BLaER1 (cell line): Measurements from ENCODE around the gene CLIC1.

Source experiments
- H3K27ac ChIP-seq: shearing (Covaris generic); formaldehyde crosslinking; 2 replicates; pipeline ENCODE4 v1.8.1; 2022
- H3K27me3 ChIP-seq: shearing (Covaris generic); formaldehyde crosslinking; 2 replicates; pipeline ENCODE4 v1.8.1; 2022
- H3K36me3 ChIP-seq: shearing (Covaris generic); formaldehyde crosslinking; 2 replicates; pipeline ENCODE4 v1.8.1; 2022
- H3K4me1 ChIP-seq: shearing (Covaris generic); formaldehyde crosslinking; 2 replicates; pipeline ENCODE4 v1.8.1; 2022
- H3K4me2 ChIP-seq: shearing (Covaris generic); formaldehyde crosslinking; 2 replicates; pipeline ENCODE4 v1.8.1; 2022
- H3K4me3 ChIP-seq: shearing (Covaris generic); formaldehyde crosslinking; 2 replicates; pipeline ENCODE4 v1.8.1; 2022
- H3K9ac ChIP-seq: shearing (Covaris generic); formaldehyde crosslinking; 2 replicates; pipeline ENCODE4 v1.8.1; 2022
- H3K9me3 ChIP-seq: shearing (Covaris generic); formaldehyde crosslinking; 2 replicates; pipeline ENCODE4 v1.8.1; 2022
- H4K20me1 ChIP-seq: shearing (Covaris generic); formaldehyde crosslinking; 2 replicates; pipeline ENCODE4 v1.8.1; 2022
- Cebpa-rat ChIP-seq: shearing (Covaris generic); IDR thresholded peaks from 2 replicates; pipeline ENCODE4 v1.8.1; 2022

CLIC1 gene

GRCh38 chr6:31769684-31770371 is 33.5 kb upstream of the CLIC1 start:
- no peak overlapping the region for H3K4me2 ChIP-seq

GRCh38 chr6:31768363-31769257 is 32.3 kb upstream of the CLIC1 start:
- Histone ChIP-seq H3K9me3 (no peaks in the 10 kb centered on the region), H3K4me1 (peaks cover 14% of the 10 kb centered on the region), H3K36me3 (peaks cover 24% of the 10 kb centered on the region), H3K27me3 (no peaks in the 10 kb centered on the region), H3K9ac (no peak overlapping the region), H3K4me3 (no peak overlapping the region), H3K27ac (no peak overlapping the region), H3K4me2 (no peak overlapping the region), H4K20me1 (no peaks in the 10 kb centered on the region)
- no peak for TF ChIP-seq Cebpa-rat

More at GRCh38 chr6:31769684-31770371, 33.5 kb upstream of the CLIC1 start:
- TF ChIP-seq Cebpa-rat: no peak
- Histone ChIP-seq H3K4me1 (peaks cover 24% of the 10 kb centered on the region), H4K20me1 (no peaks in the 10 kb centered on the region), H3K9ac (no peak overlapping the region), H3K4me3 (no peak overlapping the region), H3K36me3 (peaks cover 12% of the 10 kb centered on the region; the same call in 1 of the 2 replicates), H3K9me3 (no peaks in the 10 kb centered on the region), H3K27ac (no peak overlapping the region), H3K27me3 (no peaks in the 10 kb centered on the region)

GRCh38 chr6:31767096-31767645 is 30.8 kb upstream of the CLIC1 start:
- no peaks in the 10 kb centered on the region for H3K27me3 ChIP-seq
- no peak overlapping the region for H3K27ac ChIP-seq
- H3K4me2 ChIP-seq: no peak overlapping the region
- TF ChIP-seq Cebpa-rat: no peak
- H4K20me1 ChIP-seq: no peaks in the 10 kb centered on the region
- H3K4me1 ChIP-seq: peaks cover 19% of the 10 kb centered on the region
- H3K36me3 ChIP-seq: peaks cover 39% of the 10 kb centered on the region
- H3K4me3 ChIP-seq: no peak overlapping the region
- no peaks in the 10 kb centered on the region for H3K9me3 ChIP-seq
- no peak overlapping the region for H3K9ac ChIP-seq

GRCh38 chr6:31765910-31766794 is 29.8 kb upstream of the CLIC1 start:
- H4K20me1 ChIP-seq: no peaks in the 10 kb centered on the region
- no peaks in the 10 kb centered on the region for H3K9me3 ChIP-seq
- H3K9ac ChIP-seq: no peak overlapping the region
- H3K4me2 ChIP-seq: no peak overlapping the region
- TF ChIP-seq Cebpa-rat: no peak
- H3K27ac ChIP-seq: no peak overlapping the region
- peaks cover 49% of the 10 kb centered on the region for H3K36me3 ChIP-seq
- H3K27me3 ChIP-seq: no peaks in the 10 kb centered on the region
- peaks cover 22% of the 10 kb centered on the region for H3K4me1 ChIP-seq
- no peak overlapping the region for H3K4me3 ChIP-seq

GRCh38 chr6:31765559-31765909 is 29.2 kb upstream of the CLIC1 start:
- Histone ChIP-seq H3K9me3 (no peaks in the 10 kb centered on the region), H3K36me3 (peaks cover 55% of the 10 kb centered on the region), H3K4me3 (no peak overlapping the region), H3K4me2 (no peak overlapping the region), H4K20me1 (no peaks in the 10 kb centered on the region), H3K27me3 (no peaks in the 10 kb centered on the region), H3K27ac (no peak overlapping the region), H3K9ac (no peak overlapping the region), H3K4me1 (peaks cover 23% of the 10 kb centered on the region)
- no peak for TF ChIP-seq Cebpa-rat

- no peaks in the 10 kb centered on the region for H4K20me1 ChIP-seq
- peaks cover 69% of the 10 kb centered on the region for H3K36me3 ChIP-seq
- no peak overlapping the region; the same call in 1 of the 2 replicates for H3K9ac ChIP-seq
Observed at GRCh38 chr6:31764198-31764597, 27.9 kb upstream of the CLIC1 start.

GRCh38 chr6:31763619-31763940 is 27.2 kb upstream of the CLIC1 start:
- TF ChIP-seq Cebpa-rat: no peak
- H3K4me3 ChIP-seq: no peak overlapping the region
- no peaks in the 10 kb centered on the region for H3K9me3 ChIP-seq
- no peaks in the 10 kb centered on the region for H3K27me3 ChIP-seq
- H3K4me1 ChIP-seq: peaks cover 23% of the 10 kb centered on the region
- no peak overlapping the region for H3K4me2 ChIP-seq
- peak overlapping the region; percentile 34; the same call in 1 of the 2 replicates for H3K9ac ChIP-seq
- H4K20me1 ChIP-seq: no peaks in the 10 kb centered on the region
- H3K27ac ChIP-seq: no peak overlapping the region
- peaks cover 75% of the 10 kb centered on the region for H3K36me3 ChIP-seq

More at GRCh38 chr6:31764198-31764597, 27.9 kb upstream of the CLIC1 start:
- no peak for TF ChIP-seq Cebpa-rat
- no peak overlapping the region for H3K27ac ChIP-seq
- H3K4me3 ChIP-seq: no peak overlapping the region
- H3K4me2 ChIP-seq: no peak overlapping the region
- no peaks in the 10 kb centered on the region for H3K27me3 ChIP-seq
- H3K4me1 ChIP-seq: peaks cover 23% of the 10 kb centered on the region
- H3K9me3 ChIP-seq: no peaks in the 10 kb centered on the region

- Histone ChIP-seq H3K27me3 (no peaks in the 10 kb centered on the region), H4K20me1 (no peaks in the 10 kb centered on the region), H3K4me3 (no peak overlapping the region), H3K9me3 (no peaks in the 10 kb centered on the region), H3K4me2 (peak overlapping the region; percentile 51), H3K4me1 (peaks cover 23% of the 10 kb centered on the region), H3K36me3 (peaks cover 80% of the 10 kb centered on the region), H3K9ac (peak overlapping the region; percentile 34; the same call in 1 of the 2 replicates), H3K27ac (peak overlapping the region; percentile 31; the same call in 1 of the 2 replicates)
- TF ChIP-seq Cebpa-rat: no peak
Observed at GRCh38 chr6:31762878-31763618, 26.7 kb upstream of the CLIC1 start.

- no peak for TF ChIP-seq Cebpa-rat
- Histone ChIP-seq H3K27me3 (no peaks in the 10 kb centered on the region), H3K27ac (peak within 1 kb of the TSS; percentile 31; the same call in 1 of the 2 replicates), H3K4me1 (peaks cover 23% of the 10 kb centered on the region), H3K4me3 (no peak within 1 kb of the TSS), H3K4me2 (peak within 1 kb of the TSS; percentile 51), H4K20me1 (no peaks in the 10 kb centered on the region), H3K9me3 (no peaks in the 10 kb centered on the region), H3K9ac (peak within 1 kb of the TSS; percentile 34; the same call in 1 of the 2 replicates), H3K36me3 (peaks cover 87% of the 10 kb centered on the region)
Observed at GRCh38 chr6:31762356-31762755, 26.0 kb upstream of the CLIC1 start, which contains the start of gene SAPCD1. Gene SAPCD1, plus strand, starts transcription at chr6:31762656. Its CDS starts 399 bp downstream, at chr6:31763055.
